Measurements from ENCODE around the gene LBX2.

The LBX2 gene

DNA sequence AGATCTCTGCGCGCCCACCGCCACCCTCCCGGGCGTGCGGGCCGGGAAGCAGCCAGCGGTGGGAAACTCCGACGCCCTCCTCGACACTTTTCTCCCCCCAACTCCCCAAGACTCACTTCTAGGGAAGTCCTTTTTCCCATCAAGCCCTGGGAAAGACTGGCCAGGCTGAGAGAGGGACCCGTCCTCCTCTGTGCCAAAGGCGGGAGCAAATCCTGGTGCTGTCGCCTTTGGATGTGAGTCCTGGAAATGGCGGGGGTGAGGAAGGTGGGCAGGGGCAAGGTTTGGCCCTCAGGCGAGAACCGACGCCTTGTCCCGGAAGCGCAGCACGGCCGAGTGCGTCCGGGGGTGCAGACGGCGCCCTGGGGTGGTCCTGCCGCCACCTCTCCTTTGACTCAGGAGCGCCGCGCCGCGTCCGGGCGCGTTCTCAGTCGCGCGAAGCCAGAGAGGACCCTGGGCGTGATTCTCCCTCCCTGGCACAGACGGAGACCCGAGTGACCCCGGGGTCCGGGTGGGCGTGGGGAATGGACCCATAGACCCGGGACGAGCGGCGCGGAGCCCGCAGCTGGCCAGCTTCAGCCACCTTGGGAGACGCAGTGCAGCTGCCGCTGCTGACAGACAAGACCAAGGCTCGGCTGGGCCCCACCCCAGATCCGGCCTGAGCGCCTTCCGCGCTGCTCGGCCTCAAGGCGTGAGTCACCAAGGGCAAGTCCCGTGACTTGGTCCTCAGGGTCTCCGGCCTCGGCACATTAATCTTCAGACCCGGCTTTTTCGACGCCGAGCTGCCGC lies 3.5 kb upstream of the LBX2 start:
- Histone ChIP-seq H3K4me2 (peak overlapping the region; percentile 96), H3K36me3 (ENCODE audit: insufficient read depth) (no peaks in the 10 kb centered on the region), H3K27ac (no peak overlapping the region), H3K4me3 (IDR thresholded peaks at IDR 0.05; ENCODE audit: insufficient read depth, low read depth, low read length) (no peak overlapping the region), H3K9ac (peak overlapping the region; percentile 42; the same call in 1 of the 2 replicates), H3K4me1 (ENCODE audit: low read depth, poor library complexity, severe bottlenecking) (peaks cover 23% of the 10 kb centered on the region), H3K27me3 (ENCODE audit: insufficient read depth, low read depth) (peaks cover 12% of the 10 kb centered on the region; the same call in 1 of the 2 replicates), H3K79me2 (ENCODE audit: insufficient read depth, low read depth) (peaks cover 13% of the 10 kb centered on the region), H2AFZ (ENCODE audit: low read depth) (peak overlapping the region; percentile 98), H4K20me1 (ENCODE audit: insufficient read depth) (no peaks in the 10 kb centered on the region)
- TF ChIP-seq, protein P1, sequence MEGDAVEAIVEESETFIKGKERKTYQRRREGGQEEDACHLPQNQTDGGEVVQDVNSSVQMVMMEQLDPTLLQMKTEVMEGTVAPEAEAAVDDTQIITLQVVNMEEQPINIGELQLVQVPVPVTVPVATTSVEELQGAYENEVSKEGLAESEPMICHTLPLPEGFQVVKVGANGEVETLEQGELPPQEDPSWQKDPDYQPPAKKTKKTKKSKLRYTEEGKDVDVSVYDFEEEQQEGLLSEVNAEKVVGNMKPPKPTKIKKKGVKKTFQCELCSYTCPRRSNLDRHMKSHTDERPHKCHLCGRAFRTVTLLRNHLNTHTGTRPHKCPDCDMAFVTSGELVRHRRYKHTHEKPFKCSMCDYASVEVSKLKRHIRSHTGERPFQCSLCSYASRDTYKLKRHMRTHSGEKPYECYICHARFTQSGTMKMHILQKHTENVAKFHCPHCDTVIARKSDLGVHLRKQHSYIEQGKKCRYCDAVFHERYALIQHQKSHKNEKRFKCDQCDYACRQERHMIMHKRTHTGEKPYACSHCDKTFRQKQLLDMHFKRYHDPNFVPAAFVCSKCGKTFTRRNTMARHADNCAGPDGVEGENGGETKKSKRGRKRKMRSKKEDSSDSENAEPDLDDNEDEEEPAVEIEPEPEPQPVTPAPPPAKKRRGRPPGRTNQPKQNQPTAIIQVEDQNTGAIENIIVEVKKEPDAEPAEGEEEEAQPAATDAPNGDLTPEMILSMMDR (conservative IDR thresholded peaks at IDR 0.05; ENCODE audit: low read depth, low read length), result peak; percentile 40

DNA sequence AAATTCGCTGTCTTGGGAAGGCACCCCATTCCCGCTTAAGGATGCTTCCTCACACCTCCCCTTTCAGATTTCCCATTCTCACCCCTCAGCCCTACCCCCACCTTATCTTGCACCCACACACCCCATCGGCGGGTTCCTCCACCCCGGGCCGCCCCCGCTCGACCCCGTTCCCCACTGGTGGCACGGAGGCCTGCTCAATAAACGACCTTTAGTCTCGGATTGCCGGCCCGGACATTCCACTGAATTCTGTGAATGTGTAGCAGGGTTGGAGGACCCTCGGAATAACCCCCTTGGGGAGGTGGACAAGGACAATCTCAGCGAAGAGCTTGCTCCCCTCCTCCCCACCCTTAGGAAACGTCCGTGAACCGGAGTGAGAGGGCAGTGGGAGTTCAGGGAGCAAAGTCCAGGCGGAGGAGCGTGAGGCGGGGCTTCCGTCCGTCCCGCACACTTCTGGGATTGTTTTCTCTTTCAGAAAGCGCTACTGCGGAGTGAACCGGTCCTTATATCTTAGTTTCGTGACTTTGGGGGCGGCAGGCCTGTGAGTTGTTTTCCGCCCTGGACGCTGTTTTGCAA lies 2.8 kb upstream of the LBX2 start:
- Histone ChIP-seq H3K79me2 (ENCODE audit: insufficient read depth, low read depth) (peaks cover 13% of the 10 kb centered on the region), H3K27ac (no peak overlapping the region), H3K4me1 (ENCODE audit: low read depth, poor library complexity, severe bottlenecking) (peaks cover 21% of the 10 kb centered on the region), H3K27me3 (ENCODE audit: insufficient read depth, low read depth) (peaks cover 12% of the 10 kb centered on the region; the same call in 1 of the 2 replicates), H3K9ac (peak overlapping the region; percentile 42; the same call in 1 of the 2 replicates), H3K4me3 (IDR thresholded peaks at IDR 0.05; ENCODE audit: insufficient read depth, low read depth, low read length) (no peak overlapping the region), H4K20me1 (ENCODE audit: insufficient read depth) (no peaks in the 10 kb centered on the region), H3K36me3 (ENCODE audit: insufficient read depth) (no peaks in the 10 kb centered on the region), H2AFZ (ENCODE audit: low read depth) (peak overlapping the region; percentile 98), H3K4me2 (peak overlapping the region; percentile 96)
- TF ChIP-seq, protein P1 (conservative IDR thresholded peaks at IDR 0.05; ENCODE audit: low read depth, low read length), result no peak

DNA sequence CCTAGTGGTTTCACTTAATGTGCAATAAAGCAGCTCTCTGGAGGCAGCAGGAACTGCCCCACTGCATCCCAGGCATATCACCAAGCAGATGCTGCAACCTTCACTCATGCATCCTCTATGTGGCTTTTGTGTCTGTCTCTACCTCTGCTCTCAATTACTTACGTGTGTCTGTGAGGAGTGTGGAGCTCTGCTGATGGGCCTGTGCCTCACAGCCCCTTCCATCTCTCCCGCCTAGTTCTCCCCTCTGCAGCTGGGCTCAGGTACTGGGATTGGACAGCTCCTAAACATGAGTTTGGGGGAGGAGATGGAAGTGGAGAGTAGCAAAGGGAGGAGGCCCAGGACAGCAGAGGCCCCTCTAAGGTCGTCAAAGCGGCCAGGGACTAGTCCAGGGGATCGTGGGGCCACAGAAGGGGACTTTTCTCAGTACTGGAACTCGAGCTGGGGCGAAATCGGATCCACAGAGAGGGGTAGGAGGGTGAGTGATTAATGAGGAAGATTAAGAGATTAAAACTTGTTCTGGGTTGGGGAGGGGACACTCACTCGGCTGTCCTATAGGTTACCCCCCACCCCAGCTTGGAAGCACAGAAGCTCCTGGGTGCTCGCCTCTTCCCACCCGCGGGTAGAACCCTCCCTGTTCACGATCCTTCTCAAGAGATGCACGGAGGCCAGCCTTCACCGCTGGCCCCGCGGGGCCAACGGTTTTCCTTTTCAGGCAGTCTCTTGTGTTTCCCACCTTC lies 2.1 kb upstream of the LBX2 start:
- peaks cover 12% of the 10 kb centered on the region; the same call in 1 of the 2 replicates for H3K27me3 ChIP-seq (ENCODE audit: insufficient read depth, low read depth)
- peaks cover 19% of the 10 kb centered on the region for H3K4me1 ChIP-seq (ENCODE audit: low read depth, poor library complexity, severe bottlenecking)
- TF ChIP-seq, protein P1 (conservative IDR thresholded peaks at IDR 0.05; ENCODE audit: low read depth, low read length), result no peak
- H3K4me2 ChIP-seq, result no peak overlapping the region
- no peak overlapping the region for H3K9ac ChIP-seq
- no peaks in the 10 kb centered on the region for H3K36me3 ChIP-seq (ENCODE audit: insufficient read depth)
- H2AFZ ChIP-seq (ENCODE audit: low read depth), result no peak overlapping the region; the same call in 1 of the 2 replicates
- no peaks in the 10 kb centered on the region for H4K20me1 ChIP-seq (ENCODE audit: insufficient read depth)
- H3K4me3 ChIP-seq (IDR thresholded peaks at IDR 0.05; ENCODE audit: insufficient read depth, low read depth, low read length), result no peak overlapping the region
- H3K79me2 ChIP-seq (ENCODE audit: insufficient read depth, low read depth), result peaks cover 8% of the 10 kb centered on the region
- no peak overlapping the region for H3K27ac ChIP-seq

DNA sequence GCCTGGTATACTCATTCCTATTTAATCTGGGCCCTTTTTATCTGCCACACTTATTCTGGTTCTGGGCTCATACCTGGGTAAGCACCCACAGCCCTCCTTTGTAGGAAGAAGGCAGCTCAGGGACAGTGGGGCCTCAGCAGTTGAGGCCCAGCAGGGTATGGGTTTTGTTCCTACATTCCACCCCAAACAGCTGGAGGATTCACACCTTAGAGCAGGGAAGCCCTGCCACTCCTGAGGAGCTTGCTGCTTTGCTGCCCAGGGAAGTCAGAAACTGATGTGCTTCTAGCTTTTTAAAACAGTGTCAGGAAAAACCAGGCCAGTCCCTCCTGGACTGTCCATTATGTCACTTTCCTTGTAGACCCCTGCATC lies 1.2 kb upstream of the LBX2 start:
- Histone ChIP-seq H3K36me3 (ENCODE audit: insufficient read depth) (no peaks in the 10 kb centered on the region), H2AFZ (ENCODE audit: low read depth) (no peak overlapping the region), H4K20me1 (ENCODE audit: insufficient read depth) (no peaks in the 10 kb centered on the region), H3K4me1 (ENCODE audit: low read depth, poor library complexity, severe bottlenecking) (peaks cover 10% of the 10 kb centered on the region), H3K4me2 (no peak overlapping the region), H3K9ac (no peak overlapping the region), H3K79me2 (ENCODE audit: insufficient read depth, low read depth) (no peaks in the 10 kb centered on the region), H3K27ac (no peak overlapping the region), H3K27me3 (ENCODE audit: insufficient read depth, low read depth) (peaks cover 12% of the 10 kb centered on the region; the same call in 1 of the 2 replicates), H3K4me3 (IDR thresholded peaks at IDR 0.05; ENCODE audit: insufficient read depth, low read depth, low read length) (no peak overlapping the region)
- TF ChIP-seq, protein P1 (conservative IDR thresholded peaks at IDR 0.05; ENCODE audit: low read depth, low read length), result no peak

All from KMS-11 (cell line).